ENCODE data around the gene TMUB2. TPM values are rescaled to one million over a fixed set of nuclear protein-coding genes. Genes with fewer than 3 reads are reported as not detected.

The TMUB2 gene
- total RNA-seq, 4 donors from 2014 or later: 14.6 to 25.5 (median 21.6) TPM

GRCh38 chr17:44202756-44203155 lies 16.0 kb downstream of the TMUB2 start:
- Histone ChIP-seq H3K4me3 (no peak overlapping the region), H3K4me1 (peaks cover 24 to 48% (median 26%) of the 10 kb centered on the region in 3 donors), H3K36me3 (peaks cover 0 to 24% (median 12%) of the 10 kb centered on the region in 3 donors), H3K27ac (peak overlapping the region in 1 of 4 donors; percentile 12), H3K9me3 (no peaks in the 10 kb centered on the region), H3K27me3 (no peaks in the 10 kb centered on the region)
- no peak for DNase-seq
- TF ChIP-seq POLR2A (IDR thresholded peaks at IDR 0.05): no peak
- no peak for TF ChIP-seq CTCF (IDR thresholded peaks at IDR 0.05)
- intact Hi-C loops (cut with DNase I): loop anchor here (10.0 kb wide), 1 partner anchor 302 kb away; the partner anchor contains the start of gene GPATCH8
- WGBS, 2 donors: 77 to 90% methylated on average over 3 to 4 of the region's 4 CpGs

- TF ChIP-seq POLR2A (IDR thresholded peaks at IDR 0.05) (no peak), CTCF (IDR thresholded peaks at IDR 0.05) (peak in 5 of 6 experiments; percentile 44 to 71 (median 56))
- intact Hi-C loops (cut with DNase I): loop anchor here (10.0 kb wide), 1 partner anchor 301 kb away; the partner anchor contains the start of gene GPATCH8
- no peaks in the 10 kb centered on the region for H3K27me3 ChIP-seq
- peaks cover 0 to 35% (median 13%) of the 10 kb centered on the region in 3 donors for H3K36me3 ChIP-seq
- H3K9me3 ChIP-seq: no peaks in the 10 kb centered on the region
- H3K4me1 ChIP-seq: peaks cover 17 to 46% (median 27%) of the 10 kb centered on the region in 3 donors
- H3K4me3 ChIP-seq: no peak overlapping the region
- DNase-seq: no peak
- WGBS, 2 donors: 46 to 53% methylated on average over 9 of the region's 9 CpGs
- peak overlapping the region; percentile 6 to 44 (median 20) for H3K27ac ChIP-seq
Observed at GRCh38 chr17:44203731-44204440, 17.1 kb downstream of the TMUB2 start.

GRCh38 chr17:44204441-44204882 lies 17.7 kb downstream of the TMUB2 start:
- Histone ChIP-seq H3K27me3 (no peaks in the 10 kb centered on the region), H3K9me3 (no peaks in the 10 kb centered on the region), H3K4me1 (peaks cover 17 to 52% (median 27%) of the 10 kb centered on the region in 3 donors), H3K36me3 (peaks cover 5 to 40% (median 19%) of the 10 kb centered on the region in 3 donors), H3K4me3 (no peak overlapping the region), H3K27ac (peak overlapping the region; percentile 3 to 44 (median 10))
- intact Hi-C loops (cut with DNase I): loop anchor here (10.0 kb wide), 1 partner anchor 300 kb away; the partner anchor contains the start of gene GPATCH8
- no peak for DNase-seq
- TF ChIP-seq CTCF (IDR thresholded peaks at IDR 0.05) (no peak), POLR2A (IDR thresholded peaks at IDR 0.05) (no peak)
- 48 to 90% methylated on average over 2 to 5 of the region's 5 CpGs for WGBS, 2 donors

GRCh38 chr17:44205962-44206824 lies 19.4 kb downstream of the TMUB2 start:
- Histone ChIP-seq H3K27ac (peak overlapping the region in 1 of 4 donors; percentile 44), H3K9me3 (no peaks in the 10 kb centered on the region), H3K36me3 (peaks cover 15 to 58% (median 19%) of the 10 kb centered on the region in 3 donors), H3K27me3 (no peaks in the 10 kb centered on the region), H3K4me3 (no peak overlapping the region), H3K4me1 (peaks cover 19 to 61% (median 36%) of the 10 kb centered on the region in 3 donors)
- TF ChIP-seq POLR2A (IDR thresholded peaks at IDR 0.05): no peak
- no peak for TF ChIP-seq CTCF (IDR thresholded peaks at IDR 0.05)
- intact Hi-C loops (cut with DNase I): loop anchor here (10.0 kb wide), 1 partner anchor 299 kb away; the partner anchor contains the start of gene GPATCH8
- WGBS, 2 donors: 25 to 46% methylated on average over 7 to 11 of the region's 13 CpGs
- no peak for DNase-seq
